HL-60 (cell line): ENCODE results near the gene DCHS2.

Experiments
- CTCF ChIP-seq: IDR thresholded peaks from one replicate; pipeline ENCODE4 v1.5.1; 2011; ENCODE audit warnings: low read length, control low read depth, inconsistent platforms; ENCODE audit not compliant: insufficient read depth
- POLR2AphosphoS5 ChIP-seq: IDR thresholded peaks from 2 replicates; pipeline ENCODE4 v1.6.1; 2012; ENCODE audit warnings: low read depth
- REST ChIP-seq: IDR thresholded peaks from 2 replicates; pipeline ENCODE4 v1.6.1; 2012; ENCODE audit warnings: low read depth; ENCODE audit not compliant: insufficient replicate concordance

DNA sequence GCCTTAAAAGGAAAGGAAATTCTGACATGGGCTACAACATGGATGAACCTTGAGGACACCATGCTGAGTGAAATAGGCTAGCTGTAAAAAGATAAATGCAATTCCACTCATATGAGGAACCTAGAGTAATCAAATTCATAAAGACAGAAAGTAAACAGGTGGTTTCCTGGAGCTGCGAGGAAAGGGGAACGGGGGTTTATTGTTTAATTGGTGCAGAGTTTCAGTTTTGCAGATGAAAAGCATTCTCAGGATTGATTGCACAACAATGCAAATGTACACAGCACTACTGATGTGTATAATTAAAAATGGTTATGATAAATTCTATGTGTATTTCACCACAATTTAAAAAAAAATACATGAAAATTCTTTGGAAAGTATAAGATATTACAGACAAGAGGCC, 34.6 kb upstream of the DCHS2 start:
- no peak for TF ChIP-seq CTCF
- TF ChIP-seq POLR2AphosphoS5: no peak
- TF ChIP-seq REST: no peak
